Measurements from ENCODE around the gene ZC3H4. TPM values are rescaled to one million over a fixed set of nuclear protein-coding genes. Genes with fewer than 3 reads are reported as not detected.

Gene ZC3H4
- total and polyA plus RNA-seq, 2 experiments from 2014 or later = 26.7 to 36.9 TPM

DNA sequence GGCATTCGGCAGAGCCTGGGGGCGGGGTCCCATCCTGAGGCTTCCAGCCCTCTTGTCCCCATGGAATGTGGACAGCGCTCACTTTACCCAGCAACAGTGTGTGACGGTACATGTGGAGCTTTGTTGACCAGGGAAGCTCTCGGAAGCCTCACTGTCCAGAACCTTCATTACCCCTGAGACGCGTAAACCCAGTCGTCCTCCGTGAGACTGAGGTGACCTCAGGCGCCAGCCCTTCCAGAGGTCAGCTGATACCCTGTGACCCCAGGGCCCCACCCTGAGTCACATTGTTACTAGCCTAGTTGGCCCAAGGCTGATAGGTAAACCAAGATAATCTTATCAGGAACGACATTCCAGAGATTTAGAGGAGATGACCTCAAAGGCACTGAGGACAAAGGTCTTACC lies 55.0 kb downstream of the ZC3H4 start:
- ATAC-seq (peak; percentile 27), DNase-seq (ENCODE audit: low spot score) (no peak)
- H3K27ac ChIP-seq (ENCODE audit: low read depth) = 0 out of 2 replicates have a peak overlapping the region, but pooled peaks have one; percentile 15
- no peak overlapping the region for H2AFZ ChIP-seq
- Mint-ChIP-seq H3K4me3 (no peak overlapping the region), H3K27ac (no peak overlapping the region), H3K4me1 (no peaks in the 10 kb centered on the region), H3K27me3 (ENCODE audit: insufficient read depth, low read depth, poor library complexity) (peaks cover 18% of the 10 kb centered on the region), H3K9me3 (peaks cover 16% of the 10 kb centered on the region), H3K36me3 (ENCODE audit: low read depth) (peaks cover 11% of the 10 kb centered on the region)
- H3K4me3 ChIP-seq = no peak overlapping the region
- no peak overlapping the region for H3K4me2 ChIP-seq
- no peaks in the 10 kb centered on the region for H3K9me2 ChIP-seq (ENCODE audit: insufficient read depth)
- TF ChIP-seq, protein P1, sequence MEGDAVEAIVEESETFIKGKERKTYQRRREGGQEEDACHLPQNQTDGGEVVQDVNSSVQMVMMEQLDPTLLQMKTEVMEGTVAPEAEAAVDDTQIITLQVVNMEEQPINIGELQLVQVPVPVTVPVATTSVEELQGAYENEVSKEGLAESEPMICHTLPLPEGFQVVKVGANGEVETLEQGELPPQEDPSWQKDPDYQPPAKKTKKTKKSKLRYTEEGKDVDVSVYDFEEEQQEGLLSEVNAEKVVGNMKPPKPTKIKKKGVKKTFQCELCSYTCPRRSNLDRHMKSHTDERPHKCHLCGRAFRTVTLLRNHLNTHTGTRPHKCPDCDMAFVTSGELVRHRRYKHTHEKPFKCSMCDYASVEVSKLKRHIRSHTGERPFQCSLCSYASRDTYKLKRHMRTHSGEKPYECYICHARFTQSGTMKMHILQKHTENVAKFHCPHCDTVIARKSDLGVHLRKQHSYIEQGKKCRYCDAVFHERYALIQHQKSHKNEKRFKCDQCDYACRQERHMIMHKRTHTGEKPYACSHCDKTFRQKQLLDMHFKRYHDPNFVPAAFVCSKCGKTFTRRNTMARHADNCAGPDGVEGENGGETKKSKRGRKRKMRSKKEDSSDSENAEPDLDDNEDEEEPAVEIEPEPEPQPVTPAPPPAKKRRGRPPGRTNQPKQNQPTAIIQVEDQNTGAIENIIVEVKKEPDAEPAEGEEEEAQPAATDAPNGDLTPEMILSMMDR (conservative IDR thresholded peaks at IDR 0.05; ENCODE audit: low read depth in 2 of 2) = no peak
- TF ChIP-seq, protein P2, sequence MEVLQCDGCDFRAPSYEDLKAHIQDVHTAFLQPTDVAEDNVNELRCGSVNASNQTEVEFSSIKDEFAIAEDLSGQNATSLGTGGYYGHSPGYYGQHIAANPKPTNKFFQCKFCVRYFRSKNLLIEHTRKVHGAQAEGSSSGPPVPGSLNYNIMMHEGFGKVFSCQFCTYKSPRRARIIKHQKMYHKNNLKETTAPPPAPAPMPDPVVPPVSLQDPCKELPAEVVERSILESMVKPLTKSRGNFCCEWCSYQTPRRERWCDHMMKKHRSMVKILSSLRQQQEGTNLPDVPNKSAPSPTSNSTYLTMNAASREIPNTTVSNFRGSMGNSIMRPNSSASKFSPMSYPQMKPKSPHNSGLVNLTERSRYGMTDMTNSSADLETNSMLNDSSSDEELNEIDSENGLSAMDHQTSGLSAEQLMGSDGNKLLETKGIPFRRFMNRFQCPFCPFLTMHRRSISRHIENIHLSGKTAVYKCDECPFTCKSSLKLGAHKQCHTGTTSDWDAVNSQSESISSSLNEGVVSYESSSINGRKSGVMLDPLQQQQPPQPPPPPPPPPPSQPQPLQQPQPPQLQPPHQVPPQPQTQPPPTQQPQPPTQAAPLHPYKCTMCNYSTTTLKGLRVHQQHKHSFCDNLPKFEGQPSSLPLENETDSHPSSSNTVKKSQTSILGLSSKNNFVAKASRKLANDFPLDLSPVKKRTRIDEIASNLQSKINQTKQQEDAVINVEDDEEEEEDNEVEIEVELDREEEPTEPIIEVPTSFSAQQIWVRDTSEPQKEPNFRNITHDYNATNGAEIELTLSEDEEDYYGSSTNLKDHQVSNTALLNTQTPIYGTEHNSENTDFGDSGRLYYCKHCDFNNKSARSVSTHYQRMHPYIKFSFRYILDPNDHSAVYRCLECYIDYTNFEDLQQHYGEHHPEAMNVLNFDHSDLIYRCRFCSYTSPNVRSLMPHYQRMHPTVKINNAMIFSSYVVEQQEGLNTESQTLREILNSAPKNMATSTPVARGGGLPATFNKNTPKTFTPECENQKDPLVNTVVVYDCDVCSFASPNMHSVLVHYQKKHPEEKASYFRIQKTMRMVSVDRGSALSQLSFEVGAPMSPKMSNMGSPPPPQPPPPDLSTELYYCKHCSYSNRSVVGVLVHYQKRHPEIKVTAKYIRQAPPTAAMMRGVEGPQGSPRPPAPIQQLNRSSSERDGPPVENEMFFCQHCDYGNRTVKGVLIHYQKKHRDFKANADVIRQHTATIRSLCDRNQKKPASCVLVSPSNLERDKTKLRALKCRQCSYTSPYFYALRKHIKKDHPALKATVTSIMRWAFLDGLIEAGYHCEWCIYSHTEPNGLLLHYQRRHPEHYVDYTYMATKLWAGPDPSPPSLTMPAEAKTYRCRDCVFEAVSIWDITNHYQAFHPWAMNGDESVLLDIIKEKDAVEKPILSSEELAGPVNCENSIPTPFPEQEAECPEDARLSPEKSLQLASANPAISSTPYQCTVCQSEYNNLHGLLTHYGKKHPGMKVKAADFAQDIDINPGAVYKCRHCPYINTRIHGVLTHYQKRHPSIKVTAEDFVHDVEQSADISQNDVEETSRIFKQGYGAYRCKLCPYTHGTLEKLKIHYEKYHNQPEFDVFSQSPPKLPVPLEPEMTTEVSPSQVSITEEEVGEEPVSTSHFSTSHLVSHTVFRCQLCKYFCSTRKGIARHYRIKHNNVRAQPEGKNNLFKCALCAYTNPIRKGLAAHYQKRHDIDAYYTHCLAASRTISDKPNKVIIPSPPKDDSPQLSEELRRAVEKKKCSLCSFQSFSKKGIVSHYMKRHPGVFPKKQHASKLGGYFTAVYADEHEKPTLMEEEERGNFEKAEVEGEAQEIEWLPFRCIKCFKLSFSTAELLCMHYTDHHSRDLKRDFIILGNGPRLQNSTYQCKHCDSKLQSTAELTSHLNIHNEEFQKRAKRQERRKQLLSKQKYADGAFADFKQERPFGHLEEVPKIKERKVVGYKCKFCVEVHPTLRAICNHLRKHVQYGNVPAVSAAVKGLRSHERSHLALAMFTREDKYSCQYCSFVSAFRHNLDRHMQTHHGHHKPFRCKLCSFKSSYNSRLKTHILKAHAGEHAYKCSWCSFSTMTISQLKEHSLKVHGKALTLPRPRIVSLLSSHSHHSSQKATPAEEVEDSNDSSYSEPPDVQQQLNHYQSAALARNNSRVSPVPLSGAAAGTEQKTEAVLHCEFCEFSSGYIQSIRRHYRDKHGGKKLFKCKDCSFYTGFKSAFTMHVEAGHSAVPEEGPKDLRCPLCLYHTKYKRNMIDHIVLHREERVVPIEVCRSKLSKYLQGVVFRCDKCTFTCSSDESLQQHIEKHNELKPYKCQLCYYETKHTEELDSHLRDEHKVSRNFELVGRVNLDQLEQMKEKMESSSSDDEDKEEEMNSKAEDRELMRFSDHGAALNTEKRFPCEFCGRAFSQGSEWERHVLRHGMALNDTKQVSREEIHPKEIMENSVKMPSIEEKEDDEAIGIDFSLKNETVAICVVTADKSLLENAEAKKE (CRISPR knock-in tag; IDR thresholded peaks at IDR 0.05) = no peak
- no peak for TF ChIP-seq JUNB (IDR thresholded peaks at IDR 0.05; ENCODE audit: unreplicated experiment)
- no peak for TF ChIP-seq NANOG (IDR thresholded peaks at IDR 0.05; ENCODE audit: borderline replicate concordance)
- TF ChIP-seq, protein P3, sequence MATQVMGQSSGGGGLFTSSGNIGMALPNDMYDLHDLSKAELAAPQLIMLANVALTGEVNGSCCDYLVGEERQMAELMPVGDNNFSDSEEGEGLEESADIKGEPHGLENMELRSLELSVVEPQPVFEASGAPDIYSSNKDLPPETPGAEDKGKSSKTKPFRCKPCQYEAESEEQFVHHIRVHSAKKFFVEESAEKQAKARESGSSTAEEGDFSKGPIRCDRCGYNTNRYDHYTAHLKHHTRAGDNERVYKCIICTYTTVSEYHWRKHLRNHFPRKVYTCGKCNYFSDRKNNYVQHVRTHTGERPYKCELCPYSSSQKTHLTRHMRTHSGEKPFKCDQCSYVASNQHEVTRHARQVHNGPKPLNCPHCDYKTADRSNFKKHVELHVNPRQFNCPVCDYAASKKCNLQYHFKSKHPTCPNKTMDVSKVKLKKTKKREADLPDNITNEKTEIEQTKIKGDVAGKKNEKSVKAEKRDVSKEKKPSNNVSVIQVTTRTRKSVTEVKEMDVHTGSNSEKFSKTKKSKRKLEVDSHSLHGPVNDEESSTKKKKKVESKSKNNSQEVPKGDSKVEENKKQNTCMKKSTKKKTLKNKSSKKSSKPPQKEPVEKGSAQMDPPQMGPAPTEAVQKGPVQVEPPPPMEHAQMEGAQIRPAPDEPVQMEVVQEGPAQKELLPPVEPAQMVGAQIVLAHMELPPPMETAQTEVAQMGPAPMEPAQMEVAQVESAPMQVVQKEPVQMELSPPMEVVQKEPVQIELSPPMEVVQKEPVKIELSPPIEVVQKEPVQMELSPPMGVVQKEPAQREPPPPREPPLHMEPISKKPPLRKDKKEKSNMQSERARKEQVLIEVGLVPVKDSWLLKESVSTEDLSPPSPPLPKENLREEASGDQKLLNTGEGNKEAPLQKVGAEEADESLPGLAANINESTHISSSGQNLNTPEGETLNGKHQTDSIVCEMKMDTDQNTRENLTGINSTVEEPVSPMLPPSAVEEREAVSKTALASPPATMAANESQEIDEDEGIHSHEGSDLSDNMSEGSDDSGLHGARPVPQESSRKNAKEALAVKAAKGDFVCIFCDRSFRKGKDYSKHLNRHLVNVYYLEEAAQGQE (IDR thresholded peaks at IDR 0.05; ENCODE audit: unreplicated experiment) = no peak
- TF ChIP-seq ZNF114 (CRISPR knock-in tag; IDR thresholded peaks at IDR 0.05) = no peak
- TF ChIP-seq ZNF331 (CRISPR knock-in tag; IDR thresholded peaks at IDR 0.05; ENCODE audit: low read depth) = no peak
- TF ChIP-seq, protein P4, sequence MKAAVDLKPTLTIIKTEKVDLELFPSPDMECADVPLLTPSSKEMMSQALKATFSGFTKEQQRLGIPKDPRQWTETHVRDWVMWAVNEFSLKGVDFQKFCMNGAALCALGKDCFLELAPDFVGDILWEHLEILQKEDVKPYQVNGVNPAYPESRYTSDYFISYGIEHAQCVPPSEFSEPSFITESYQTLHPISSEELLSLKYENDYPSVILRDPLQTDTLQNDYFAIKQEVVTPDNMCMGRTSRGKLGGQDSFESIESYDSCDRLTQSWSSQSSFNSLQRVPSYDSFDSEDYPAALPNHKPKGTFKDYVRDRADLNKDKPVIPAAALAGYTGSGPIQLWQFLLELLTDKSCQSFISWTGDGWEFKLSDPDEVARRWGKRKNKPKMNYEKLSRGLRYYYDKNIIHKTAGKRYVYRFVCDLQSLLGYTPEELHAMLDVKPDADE (IDR thresholded peaks at IDR 0.05) = no peak
- no peaks in the 10 kb centered on the region for H4K20me1 ChIP-seq (replicated peaks; ENCODE audit: insufficient read depth)
- H3K36me3 ChIP-seq (ENCODE audit: insufficient read depth) = no peaks in the 10 kb centered on the region
- 0 out of 2 replicates have a peak, but pooled peaks cover 4% of the 10 kb centered on the region for H3K4me1 ChIP-seq (ENCODE audit: insufficient read depth)
- no peaks in the 10 kb centered on the region for H3K79me2 ChIP-seq (replicated peaks; ENCODE audit: insufficient read depth)
- H3F3A ChIP-seq (replicated peaks; ENCODE audit: low read depth) = peaks cover 3% of the 10 kb centered on the region; the same call in 1 of the 2 replicates
- H3K27me3 ChIP-seq (ENCODE audit: insufficient read depth) = no peaks in the 10 kb centered on the region
